Skeletal muscle satellite cell (primary cell): Measurements from ENCODE around the gene SYK.

Experiments
- H3K27me3 ChIP-seq: 2 replicates; pipeline ENCODE4 v1.7.0; 2013; ENCODE audit warnings: low read length; ENCODE audit not compliant: control insufficient read depth, insufficient read depth
- H3K36me3 ChIP-seq: 2 replicates; pipeline ENCODE4 v1.7.0; 2013; ENCODE audit warnings: mild to moderate bottlenecking, control low read depth, low read length; ENCODE audit not compliant: insufficient read depth
- H3K4me1 ChIP-seq: 2 replicates; pipeline ENCODE4 v1.7.0; 2013; ENCODE audit warnings: low read length; ENCODE audit not compliant: control insufficient read depth, insufficient read depth
- H3K4me2 ChIP-seq: 2 replicates; pipeline ENCODE4 v1.7.0; 2013; ENCODE audit warnings: mild to moderate bottlenecking, low read length
- H3K4me3 ChIP-seq: 2 replicates; pipeline ENCODE4 v1.7.0; 2013; ENCODE audit warnings: low read length
- H3K9ac ChIP-seq: 2 replicates; pipeline ENCODE4 v1.7.0; 2013; ENCODE audit warnings: mild to moderate bottlenecking, low read depth, low read length, moderate library complexity
- H3K9me3 ChIP-seq: replicated peaks from 2 replicates; pipeline ENCODE4 v1.7.0; 2013; ENCODE audit warnings: mild to moderate bottlenecking, control low read depth, low read length

SYK gene

GRCh38 chr9:90914196-90914595 lies 112.6 kb downstream of the SYK start:
- H3K9me3 ChIP-seq: no peaks in the 10 kb centered on the region
- H3K4me1 ChIP-seq: peaks cover 3% of the 10 kb centered on the region
- H3K27me3 ChIP-seq: peaks cover 21% of the 10 kb centered on the region
- no peak overlapping the region for H3K4me2 ChIP-seq
- H3K36me3 ChIP-seq: no peaks in the 10 kb centered on the region
- no peak overlapping the region for H3K4me3 ChIP-seq
- no peak overlapping the region for H3K9ac ChIP-seq

GRCh38 chr9:90914868-90915483 lies 113.4 kb downstream of the SYK start:
- H3K9me3 ChIP-seq: no peaks in the 10 kb centered on the region
- no peak overlapping the region for H3K4me3 ChIP-seq
- H3K36me3 ChIP-seq: no peaks in the 10 kb centered on the region
- peaks cover 3% of the 10 kb centered on the region for H3K4me1 ChIP-seq
- H3K4me2 ChIP-seq: no peak overlapping the region
- no peak overlapping the region for H3K9ac ChIP-seq
- peaks cover 21% of the 10 kb centered on the region for H3K27me3 ChIP-seq

GRCh38 chr9:90915693-90916092 lies 114.1 kb downstream of the SYK start:
- no peak overlapping the region for H3K4me2 ChIP-seq
- no peak overlapping the region for H3K9ac ChIP-seq
- no peak overlapping the region for H3K4me3 ChIP-seq
- no peaks in the 10 kb centered on the region for H3K36me3 ChIP-seq
- H3K27me3 ChIP-seq: peaks cover 21% of the 10 kb centered on the region
- no peaks in the 10 kb centered on the region for H3K9me3 ChIP-seq
- H3K4me1 ChIP-seq: peaks cover 3% of the 10 kb centered on the region

DNA sequence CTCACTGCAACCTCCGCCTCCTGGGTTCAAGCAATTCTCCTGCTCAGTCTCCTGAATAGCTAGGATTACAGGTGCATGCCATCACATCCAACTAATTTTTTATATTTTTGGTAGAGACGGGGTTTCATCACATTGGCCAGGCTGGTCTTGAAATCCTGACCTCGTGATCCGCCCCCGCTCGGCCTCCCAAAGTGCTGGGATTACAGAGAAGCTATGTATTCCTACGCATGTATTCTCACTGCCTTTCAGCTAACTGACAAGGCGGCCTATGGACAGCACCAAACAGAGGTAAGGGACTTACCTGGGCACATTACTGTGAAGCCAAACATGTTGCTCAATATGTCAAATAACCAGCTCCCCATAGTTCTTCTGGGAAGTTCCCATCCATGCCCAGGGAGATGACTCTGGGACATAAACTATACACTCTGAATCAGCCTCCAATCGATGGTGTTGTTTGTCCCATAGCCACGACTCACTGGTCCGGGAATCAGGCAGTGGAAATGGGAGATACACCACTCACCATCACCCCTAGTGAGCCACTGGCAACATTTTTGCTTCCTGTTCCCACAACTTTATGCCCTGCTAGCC lies 114.6 kb downstream of the SYK start:
- Histone ChIP-seq H3K4me2 (no peak overlapping the region), H3K27me3 (peaks cover 21% of the 10 kb centered on the region), H3K4me3 (no peak overlapping the region), H3K9me3 (no peaks in the 10 kb centered on the region), H3K36me3 (no peaks in the 10 kb centered on the region), H3K4me1 (peaks cover 8% of the 10 kb centered on the region), H3K9ac (no peak overlapping the region)

DNA sequence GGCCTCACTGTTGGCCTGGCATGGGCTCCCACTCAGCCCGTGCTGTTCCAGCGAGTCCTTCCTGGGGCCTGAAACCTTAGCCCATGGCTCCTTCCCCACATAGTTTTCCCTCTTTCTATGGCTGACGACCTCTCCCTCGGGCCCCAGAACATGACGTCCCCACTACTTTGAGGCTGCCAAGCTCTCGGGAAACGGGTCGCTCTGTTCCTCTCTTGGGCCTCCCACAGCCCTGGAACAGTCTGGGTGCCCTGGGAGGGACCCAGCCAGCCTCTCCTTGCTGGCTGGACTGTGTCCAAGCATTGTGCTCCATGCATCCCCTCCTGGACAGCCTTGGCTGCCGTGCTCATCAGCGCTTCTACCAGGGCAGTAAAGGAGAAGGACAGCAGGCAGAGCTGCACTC lies 118.3 kb downstream of the SYK start:
- no peaks in the 10 kb centered on the region for H3K27me3 ChIP-seq
- no peak overlapping the region for H3K4me2 ChIP-seq
- no peak overlapping the region for H3K4me3 ChIP-seq
- no peaks in the 10 kb centered on the region for H3K36me3 ChIP-seq
- no peaks in the 10 kb centered on the region for H3K9me3 ChIP-seq
- peaks cover 11% of the 10 kb centered on the region for H3K4me1 ChIP-seq
- H3K9ac ChIP-seq: no peak overlapping the region

GRCh38 chr9:90921104-90921503 lies 119.5 kb downstream of the SYK start:
- Histone ChIP-seq H3K9me3 (no peaks in the 10 kb centered on the region), H3K9ac (no peak overlapping the region), H3K36me3 (no peaks in the 10 kb centered on the region), H3K4me3 (no peak overlapping the region), H3K4me1 (peaks cover 21% of the 10 kb centered on the region), H3K27me3 (no peaks in the 10 kb centered on the region), H3K4me2 (peak overlapping the region; percentile 41)

- peaks cover 19% of the 10 kb centered on the region for H3K4me1 ChIP-seq
- no peaks in the 10 kb centered on the region for H3K9me3 ChIP-seq
- H3K4me2 ChIP-seq: no peak overlapping the region
- H3K4me3 ChIP-seq: no peak overlapping the region
- H3K9ac ChIP-seq: no peak overlapping the region
- H3K36me3 ChIP-seq: no peaks in the 10 kb centered on the region
- H3K27me3 ChIP-seq: no peaks in the 10 kb centered on the region
Measured at GRCh38 chr9:90921969-90922368, 120.3 kb downstream of the SYK start.

GRCh38 chr9:90925581-90926257 lies 124.1 kb downstream of the SYK start:
- no peaks in the 10 kb centered on the region for H3K9me3 ChIP-seq
- H3K4me3 ChIP-seq: no peak overlapping the region
- peaks cover 18% of the 10 kb centered on the region for H3K4me1 ChIP-seq
- H3K36me3 ChIP-seq: no peaks in the 10 kb centered on the region
- peaks cover 4% of the 10 kb centered on the region for H3K27me3 ChIP-seq
- H3K4me2 ChIP-seq: no peak overlapping the region
- H3K9ac ChIP-seq: no peak overlapping the region

DNA sequence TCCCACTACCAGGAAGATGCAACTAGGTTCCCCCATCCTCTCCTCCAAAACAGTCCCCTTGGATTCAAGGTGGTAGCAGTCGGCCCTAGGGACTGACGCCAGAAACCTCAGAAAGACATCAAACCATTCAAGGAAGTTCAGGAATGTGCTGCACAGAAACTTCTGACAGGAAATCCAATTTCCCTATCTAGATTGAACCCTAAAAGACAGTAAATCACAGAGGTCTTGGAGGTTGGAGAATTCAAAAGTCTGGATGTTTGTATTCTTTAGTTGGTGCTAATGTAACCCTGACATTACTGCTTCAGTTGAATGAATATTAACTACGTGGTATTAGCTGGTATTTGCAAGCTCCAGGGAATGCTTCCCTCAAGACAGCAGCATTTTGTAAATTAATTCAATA lies 125.3 kb downstream of the SYK start:
- H3K27me3 ChIP-seq: peaks cover 4% of the 10 kb centered on the region
- H3K4me1 ChIP-seq: peaks cover 10% of the 10 kb centered on the region
- no peak overlapping the region for H3K4me3 ChIP-seq
- H3K9me3 ChIP-seq: no peaks in the 10 kb centered on the region
- no peak overlapping the region for H3K9ac ChIP-seq
- no peak overlapping the region for H3K4me2 ChIP-seq
- no peaks in the 10 kb centered on the region for H3K36me3 ChIP-seq

GRCh38 chr9:90927496-90927895 lies 125.9 kb downstream of the SYK start:
- Histone ChIP-seq H3K9ac (no peak overlapping the region), H3K9me3 (no peaks in the 10 kb centered on the region), H3K4me3 (no peak overlapping the region), H3K4me1 (peaks cover 10% of the 10 kb centered on the region), H3K4me2 (no peak overlapping the region), H3K27me3 (peaks cover 9% of the 10 kb centered on the region), H3K36me3 (no peaks in the 10 kb centered on the region)

DNA sequence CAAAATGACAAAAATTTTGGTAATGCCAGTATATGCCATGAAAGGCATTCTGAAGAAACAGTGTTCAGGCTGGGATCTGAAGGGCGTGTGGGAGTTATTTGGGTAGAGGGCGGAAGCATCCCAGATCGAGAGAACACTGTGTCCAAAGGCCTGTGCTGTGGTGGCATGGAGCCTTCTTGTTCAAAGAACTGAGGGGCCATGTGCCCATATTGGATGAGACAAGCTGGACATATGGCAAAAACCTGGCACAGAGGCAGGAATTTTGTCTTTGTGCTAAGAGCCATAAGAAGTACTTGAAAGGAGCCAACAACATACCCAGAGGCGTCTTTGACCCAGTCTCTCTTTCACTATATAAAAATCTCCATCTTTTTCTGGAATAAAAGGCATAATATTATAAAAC lies 128.0 kb downstream of the SYK start:
- no peak overlapping the region for H3K9ac ChIP-seq

DNA sequence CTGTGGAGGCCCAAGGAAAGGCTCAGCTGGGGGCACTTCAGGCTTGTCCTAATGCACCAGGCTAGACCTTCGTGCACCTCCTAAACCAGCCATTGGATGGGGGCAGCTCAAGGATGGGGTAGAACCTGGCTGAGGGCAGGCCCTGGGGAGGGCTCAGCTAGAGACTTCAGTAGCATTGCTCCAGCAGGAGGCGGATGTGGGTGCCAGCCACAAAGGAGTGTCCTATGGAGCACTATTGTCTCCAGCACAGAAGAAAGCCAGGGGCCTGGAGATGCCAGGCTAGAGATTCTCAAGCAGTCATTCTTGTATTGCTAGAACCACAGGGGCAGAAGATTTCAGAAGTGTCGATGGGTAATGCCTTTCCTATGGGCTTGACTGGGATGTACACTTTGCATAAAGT lies 131.8 kb downstream of the SYK start:
- Histone ChIP-seq H3K4me2 (no peak overlapping the region), H3K9ac (no peak overlapping the region), H3K27me3 (peaks cover 9% of the 10 kb centered on the region)

More for the DNA sequence above, 128.0 kb downstream of the SYK start:
- H3K9me3 ChIP-seq: no peaks in the 10 kb centered on the region
- H3K4me3 ChIP-seq: no peak overlapping the region
- H3K4me2 ChIP-seq: no peak overlapping the region
- no peaks in the 10 kb centered on the region for H3K36me3 ChIP-seq
- peaks cover 9% of the 10 kb centered on the region for H3K27me3 ChIP-seq
- peaks cover 12% of the 10 kb centered on the region for H3K4me1 ChIP-seq

More for the DNA sequence above, 131.8 kb downstream of the SYK start:
- peaks cover 5% of the 10 kb centered on the region for H3K4me1 ChIP-seq
- no peak overlapping the region for H3K4me3 ChIP-seq
- H3K9me3 ChIP-seq: no peaks in the 10 kb centered on the region
- no peaks in the 10 kb centered on the region for H3K36me3 ChIP-seq
